Measurements from ENCODE around the gene ZYX. TPM values are rescaled to one million over a fixed set of nuclear protein-coding genes. Genes with fewer than 3 reads are reported as not detected.
"Not testable (repeated sequence)": the region's sequence is repeated elsewhere in the genome, so short reads cannot be mapped to it uniquely, and the experiment has no call there.

The ZYX gene
- total and polyA plus RNA-seq, 12 donors = 48.5 to 152 (median 74.6) TPM

GRCh38 chr7:143418681-143419458 is 37.7 kb downstream of the ZYX start:
- DNase-seq = no peak
- Histone ChIP-seq H3K4me3 (no peak overlapping the region), H3K27me3 (peaks cover 0 to 19% (median 4%) of the 10 kb centered on the region in 7 donors), H3K4me1 (peaks cover 0 to 9% (median 0%) of the 10 kb centered on the region in 9 donors), H3K27ac (no peak overlapping the region), H3K9me3 (no peaks in the 10 kb centered on the region), H3K36me3 (no peaks in the 10 kb centered on the region)
- no peak for ATAC-seq
- WGBS, 2 donors = 88 to 89% methylated on average over 11 of the region's 11 CpGs
- intact Hi-C loops (cut with DNase I) = loop anchor here in 8 of 10 donors (5.0 to 10.0 kb wide), 9 partner anchors 37 to 182 kb away; partner anchors contain the start of genes FAM131B (in 3 of the 8), ZYX (in 2 of the 8) and CLCN1 (in 1 of the 8)
- TF ChIP-seq CTCF (IDR thresholded peaks at IDR 0.05) = no peak

GRCh38 chr7:143419880-143420279 is 38.7 kb downstream of the ZYX start:
- H3K36me3 ChIP-seq = no peaks in the 10 kb centered on the region
- no peak for TF ChIP-seq CTCF (IDR thresholded peaks at IDR 0.05)
- intact Hi-C loops (cut with DNase I) = loop anchor here in 8 of 10 donors (5.0 to 10.0 kb wide), 9 partner anchors 38 to 183 kb away; partner anchors contain the start of genes FAM131B (in 3 of the 8), ZYX (in 2 of the 8) and CLCN1 (in 1 of the 8)
- no peak for DNase-seq
- no peak overlapping the region for H3K27ac ChIP-seq
- no peak overlapping the region for H3K4me3 ChIP-seq
- no peaks in the 10 kb centered on the region for H3K9me3 ChIP-seq
- H3K27me3 ChIP-seq = peaks cover 0 to 10% (median 2%) of the 10 kb centered on the region in 7 donors
- no peak for ATAC-seq
- H3K4me1 ChIP-seq = peaks cover 0 to 9% (median 0%) of the 10 kb centered on the region in 9 donors
- 32 to 39% methylated on average over 4 of the region's 4 CpGs for WGBS, 2 donors

GRCh38 chr7:143420624-143421023 is 39.5 kb downstream of the ZYX start:
- ATAC-seq; H3K4me3 ChIP-seq; H3K36me3 ChIP-seq; H3K9me3 ChIP-seq; intact Hi-C loops (cut with DNase I); H3K27me3 ChIP-seq; DNase-seq; H3K27ac ChIP-seq; H3K4me1 ChIP-seq: not testable (repeated sequence)
- WGBS, 2 donors = 57 to 59% methylated on average over 3 of the region's 3 CpGs

DNA sequence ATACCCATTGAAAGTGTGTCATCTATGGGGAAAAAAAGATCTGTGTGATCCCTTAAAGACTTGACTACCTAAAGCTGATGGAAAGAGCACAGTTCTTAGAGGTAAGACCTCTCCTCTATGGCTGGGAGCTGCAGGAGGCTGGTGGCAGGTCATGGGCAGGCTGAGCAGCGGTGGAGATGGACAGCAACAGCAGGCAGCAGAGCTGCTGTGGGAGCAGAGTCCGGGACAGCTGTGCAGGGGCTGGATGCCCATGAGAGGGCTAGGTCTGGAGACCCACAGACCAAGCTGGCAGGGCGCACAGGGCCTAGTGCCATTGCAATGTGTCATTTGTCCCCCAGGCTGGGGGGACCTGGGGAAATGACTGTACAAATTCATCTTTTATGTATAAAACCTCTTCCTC is 40.9 kb downstream of the ZYX start:
- 93 to 97% methylated on average over 3 of the region's 3 CpGs for WGBS, 2 donors
- no peak for DNase-seq
- intact Hi-C loops (cut with DNase I) = no loop called here

GRCh38 chr7:143424476-143424875 is 43.3 kb downstream of the ZYX start:
- DNase-seq; ATAC-seq; H3K4me1 ChIP-seq; H3K36me3 ChIP-seq; H3K27ac ChIP-seq; H3K9me3 ChIP-seq; H3K4me3 ChIP-seq; H3K27me3 ChIP-seq; intact Hi-C loops (cut with DNase I): not testable (repeated sequence)
- 96 to 98% methylated on average over 24 to 34 of the region's 34 CpGs for WGBS, 2 donors

More for the DNA sequence above, 40.9 kb downstream of the ZYX start:
- Histone ChIP-seq H3K27ac (no peak overlapping the region), H3K9me3 (no peaks in the 10 kb centered on the region), H3K27me3 (peaks cover 0 to 6% (median 0%) of the 10 kb centered on the region in 7 donors), H3K4me3 (no peak overlapping the region), H3K4me1 (no peaks in the 10 kb centered on the region), H3K36me3 (no peaks in the 10 kb centered on the region)
- no peak for TF ChIP-seq CTCF (IDR thresholded peaks at IDR 0.05)
- ATAC-seq = no peak
